ENCODE results near the gene MGAT5B. TPM values are rescaled to one million over a fixed set of nuclear protein-coding genes. Genes with fewer than 3 reads are reported as not detected.

The MGAT5B gene
- total RNA-seq, 2 donors from 2014 or later, result 0.36 to 0.46 TPM

GRCh38 chr17:76871668-76872067, 3.5 kb downstream of the MGAT5B start:
- DNase-seq, result no peak
- intact Hi-C loops (cut with DNase I, micrococcal nuclease), result loop anchor here in 1 of 2 donors (10.0 kb wide), 1 partner anchor 183 kb away; no protein-coding TSS in a partner anchor

GRCh38 chr17:76872221-76872873, 4.1 kb downstream of the MGAT5B start:
- intact Hi-C loops (cut with DNase I, micrococcal nuclease), result loop anchor here in 1 of 2 donors (10.0 kb wide), 1 partner anchor 182 kb away; no protein-coding TSS in a partner anchor
- peak in 1 of 2 donors; percentile 13 for DNase-seq
- ATAC-seq, result no peak

More at GRCh38 chr17:76871668-76872067, 3.5 kb downstream of the MGAT5B start:
- ATAC-seq, result no peak

- ATAC-seq (no peak), DNase-seq (no peak)
- intact Hi-C loops (cut with DNase I, micrococcal nuclease), result loop anchor here in 1 of 2 donors (10.0 kb wide), 1 partner anchor 182 kb away; no protein-coding TSS in a partner anchor
Measured at GRCh38 chr17:76872874-76873221, 4.6 kb downstream of the MGAT5B start.

GRCh38 chr17:76873856-76874255, 5.7 kb downstream of the MGAT5B start:
- DNase-seq (no peak), ATAC-seq (no peak)
- intact Hi-C loops (cut with DNase I, micrococcal nuclease), result loop anchor here in 1 of 2 donors (10.0 kb wide), 1 partner anchor 181 kb away; no protein-coding TSS in a partner anchor

GRCh38 chr17:76877437-76877836, 9.2 kb downstream of the MGAT5B start:
- no peak for ATAC-seq
- intact Hi-C loops (cut with DNase I, micrococcal nuclease), result loop anchor here in 1 of 2 donors (10.0 kb wide), 1 partner anchor 177 kb away; no protein-coding TSS in a partner anchor
- DNase-seq, result no peak

GRCh38 chr17:76878568-76878967, 10.4 kb downstream of the MGAT5B start:
- intact Hi-C loops (cut with DNase I, micrococcal nuclease), result loop anchor here in 1 of 2 donors (10.0 kb wide), 1 partner anchor 176 kb away; no protein-coding TSS in a partner anchor
- no peak for DNase-seq
- no peak for ATAC-seq

GRCh38 chr17:76879254-76879653, 11.1 kb downstream of the MGAT5B start:
- intact Hi-C loops (cut with DNase I, micrococcal nuclease), result loop anchor here in 1 of 2 donors (10.0 kb wide), 1 partner anchor 176 kb away; no protein-coding TSS in a partner anchor
- ATAC-seq, result no peak
- no peak for DNase-seq

GRCh38 chr17:76879691-76880090, 11.5 kb downstream of the MGAT5B start:
- DNase-seq (no peak), ATAC-seq (no peak)

GRCh38 chr17:76880268-76880667, 12.1 kb downstream of the MGAT5B start:
- no peak for ATAC-seq
- DNase-seq, result no peak
- intact Hi-C loops (cut with DNase I, micrococcal nuclease), result no loop called here

More at GRCh38 chr17:76879691-76880090, 11.5 kb downstream of the MGAT5B start:
- intact Hi-C loops (cut with DNase I, micrococcal nuclease), result loop anchor here in 1 of 2 donors (10.0 kb wide), 1 partner anchor 175 kb away; no protein-coding TSS in a partner anchor

GRCh38 chr17:76880971-76881370, 12.8 kb downstream of the MGAT5B start:
- DNase-seq (no peak), ATAC-seq (no peak)
- intact Hi-C loops (cut with DNase I, micrococcal nuclease), result no loop called here

GRCh38 chr17:76881408-76881807, 13.2 kb downstream of the MGAT5B start:
- intact Hi-C loops (cut with DNase I, micrococcal nuclease), result no loop called here
- DNase-seq, result no peak
- ATAC-seq, result no peak

GRCh38 chr17:76881966-76882365, 13.8 kb downstream of the MGAT5B start:
- ATAC-seq (no peak), DNase-seq (no peak)
- intact Hi-C loops (cut with DNase I, micrococcal nuclease), result no loop called here

- ATAC-seq (no peak), DNase-seq (no peak)
- intact Hi-C loops (cut with DNase I, micrococcal nuclease), result no loop called here
Measured at GRCh38 chr17:76883744-76884525, 15.7 kb downstream of the MGAT5B start.

GRCh38 chr17:76884995-76885893, 17.0 kb downstream of the MGAT5B start:
- intact Hi-C loops (cut with DNase I, micrococcal nuclease), result no loop called here
- ATAC-seq (no peak), DNase-seq (no peak)

- DNase-seq, result no peak
- ATAC-seq, result no peak
- intact Hi-C loops (cut with DNase I, micrococcal nuclease), result no loop called here
Measured at GRCh38 chr17:76885894-76886290, 17.7 kb downstream of the MGAT5B start.

GRCh38 chr17:76886395-76886794, 18.2 kb downstream of the MGAT5B start:
- no peak for ATAC-seq
- intact Hi-C loops (cut with DNase I, micrococcal nuclease), result no loop called here
- no peak for DNase-seq

GRCh38 chr17:76887802-76888201, 19.6 kb downstream of the MGAT5B start:
- DNase-seq (no peak), ATAC-seq (no peak)
- intact Hi-C loops (cut with DNase I, micrococcal nuclease), result no loop called here

GRCh38 chr17:76888661-76889060, 20.5 kb downstream of the MGAT5B start:
- ATAC-seq (no peak), DNase-seq (no peak)
- intact Hi-C loops (cut with DNase I, micrococcal nuclease), result no loop called here

- DNase-seq, result no peak
- intact Hi-C loops (cut with DNase I, micrococcal nuclease), result no loop called here
- no peak for ATAC-seq
Measured at GRCh38 chr17:76889323-76889722, 21.1 kb downstream of the MGAT5B start.
